ENCODE results near the gene PPP2R2B. TPM values are rescaled to one million over a fixed set of nuclear protein-coding genes. Genes with fewer than 3 reads are reported as not detected.

The PPP2R2B gene
- total RNA-seq, 1 experiment from 2014 or later = 9.1 TPM

DNA sequence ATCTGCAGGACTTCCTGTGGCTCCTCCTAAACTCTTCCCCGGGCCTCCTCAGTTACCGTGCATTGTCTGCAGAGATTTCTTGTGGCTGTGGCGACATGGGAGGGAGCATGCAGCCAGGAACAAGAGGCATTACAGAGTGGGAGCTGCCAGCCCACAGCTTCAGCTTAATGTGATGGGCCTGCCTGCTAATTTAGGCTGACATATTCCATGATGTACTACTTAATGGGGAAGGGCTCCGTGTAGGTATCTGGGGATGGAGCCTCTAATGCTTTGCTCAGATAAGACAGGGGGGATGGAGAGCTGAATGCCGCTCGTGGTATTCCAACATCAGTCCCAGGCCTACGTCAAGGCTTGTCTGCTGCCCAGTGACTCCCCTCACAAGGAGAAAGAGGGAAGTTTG is 225.0 kb downstream of the PPP2R2B start:
- no peak for DNase-seq (ENCODE audit: low read depth)

DNA sequence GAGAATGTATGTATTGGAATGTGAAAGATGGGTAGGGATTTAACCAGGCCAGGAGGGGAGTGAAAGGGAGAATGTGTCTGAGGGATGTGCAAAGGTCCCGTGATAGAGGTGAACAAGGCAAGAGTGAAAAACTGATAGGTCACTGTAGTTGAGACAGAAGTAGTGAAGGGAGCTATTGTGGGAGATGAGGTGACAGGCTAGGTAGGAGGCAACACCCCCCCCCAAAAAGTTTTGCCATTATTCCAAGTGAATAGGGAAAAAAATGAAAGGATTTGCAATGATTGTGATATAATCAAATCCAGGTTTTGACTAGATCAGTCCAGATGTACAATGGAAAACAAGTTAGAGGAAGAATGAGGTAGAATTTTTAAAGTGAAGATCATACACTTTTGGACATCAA is 226.0 kb downstream of the PPP2R2B start:
- no peak for DNase-seq (ENCODE audit: low read depth)

DNA sequence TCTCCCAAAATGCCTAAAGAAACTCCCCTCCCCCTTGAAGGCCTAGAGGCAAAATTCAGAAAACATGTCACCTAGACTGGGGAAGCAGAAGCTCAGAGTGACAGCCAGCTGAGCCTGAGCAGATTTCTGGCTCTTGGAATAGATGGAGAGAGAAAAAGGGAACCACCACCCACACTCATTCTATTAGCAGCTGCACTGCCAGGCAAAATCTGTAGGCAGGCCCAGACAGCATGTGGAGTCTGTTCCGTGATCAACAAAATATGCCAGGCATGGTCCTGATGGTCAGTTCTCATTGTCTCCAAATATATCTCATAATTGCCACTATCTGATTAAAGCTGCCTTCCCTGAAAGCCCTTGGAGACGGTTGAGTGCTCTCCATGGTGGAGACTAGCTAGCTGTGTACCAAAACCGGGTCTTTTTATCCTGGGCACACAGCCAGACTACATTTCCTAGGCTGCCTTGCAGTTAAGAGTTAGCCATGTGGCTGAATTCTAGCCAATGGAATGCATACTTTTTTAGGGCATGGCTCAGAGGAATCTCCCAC is 230.8 kb downstream of the PPP2R2B start:
- no peak for DNase-seq (ENCODE audit: low read depth)

DNA sequence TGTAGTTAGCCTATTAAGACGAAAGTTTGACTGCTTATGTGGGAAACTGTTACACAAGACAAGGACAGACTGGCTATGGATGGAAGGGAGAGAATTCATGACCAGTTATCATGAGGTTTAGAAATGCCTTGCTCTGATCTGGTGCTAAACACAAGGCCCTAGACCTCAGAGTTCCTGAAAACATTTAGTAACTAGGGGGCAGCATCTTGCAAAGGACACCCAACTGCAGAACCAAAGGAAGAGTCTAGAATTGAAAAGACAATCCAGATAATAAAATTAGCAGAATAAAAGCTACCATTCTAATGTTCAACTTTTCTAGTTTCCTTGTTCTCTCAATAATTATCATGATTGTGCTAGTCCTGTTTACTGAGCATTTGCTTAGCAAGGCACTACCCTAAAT is 232.1 kb downstream of the PPP2R2B start:
- DNase-seq (ENCODE audit: low read depth) = no peak

DNA sequence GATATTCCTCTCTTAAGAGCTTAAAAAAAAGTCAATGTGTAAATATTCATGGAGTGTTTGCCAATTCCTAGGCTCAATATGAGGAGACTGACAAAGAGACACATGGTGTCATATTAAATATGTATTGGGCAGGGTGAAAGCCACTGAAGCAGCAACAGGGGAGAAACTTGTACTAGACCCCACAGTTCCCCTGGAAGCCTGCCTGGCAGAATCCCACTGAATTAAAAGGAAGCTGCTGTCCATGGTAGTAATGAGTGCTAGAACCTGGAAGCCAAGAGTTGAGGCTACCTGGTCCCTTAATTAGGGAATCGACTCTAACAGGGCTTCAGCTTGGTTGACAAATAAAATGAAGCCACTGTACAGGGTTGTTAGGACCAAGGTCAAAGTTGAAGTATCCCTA is 233.2 kb downstream of the PPP2R2B start:
- no peak for DNase-seq (ENCODE audit: low read depth)

DNA sequence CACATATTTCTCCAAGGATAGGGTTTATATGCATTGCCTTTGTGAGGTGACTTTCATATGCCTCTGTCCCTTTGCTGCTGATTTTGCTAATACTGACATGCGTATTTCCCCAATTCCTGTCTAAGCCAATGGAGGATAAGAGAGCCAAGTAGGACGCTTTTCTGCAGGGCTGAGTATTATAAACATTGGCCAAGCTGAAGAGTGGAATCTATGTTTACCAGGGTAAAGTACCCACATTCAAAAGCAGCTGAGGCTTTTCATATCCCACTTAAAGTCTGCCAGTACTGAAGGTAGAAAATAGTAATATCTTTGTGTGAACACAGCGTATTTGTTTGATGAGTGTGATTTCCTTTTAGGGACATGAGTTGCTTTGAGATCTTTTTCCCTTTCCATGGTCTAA is 233.7 kb downstream of the PPP2R2B start:
- no peak for DNase-seq (ENCODE audit: low read depth)

DNA sequence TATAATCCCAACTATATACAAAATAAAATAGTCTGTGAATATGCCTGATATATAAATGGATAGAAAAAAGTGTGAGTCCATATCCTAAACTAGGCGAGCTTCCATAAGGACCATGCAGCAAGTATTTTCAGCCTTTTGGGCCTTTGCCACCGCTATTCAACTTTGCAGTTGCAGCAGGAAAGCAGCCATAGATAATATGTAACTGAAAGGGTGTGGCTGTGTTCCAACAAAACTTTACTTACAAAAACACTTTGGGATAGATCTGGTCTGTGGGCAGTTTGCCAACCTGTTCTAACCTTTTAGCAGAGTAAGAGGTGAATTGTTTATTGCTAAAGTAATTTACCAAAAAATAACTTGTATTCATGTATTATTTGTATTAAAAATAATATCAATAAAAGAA is 234.8 kb downstream of the PPP2R2B start:
- DNase-seq (ENCODE audit: low read depth) = no peak

DNA sequence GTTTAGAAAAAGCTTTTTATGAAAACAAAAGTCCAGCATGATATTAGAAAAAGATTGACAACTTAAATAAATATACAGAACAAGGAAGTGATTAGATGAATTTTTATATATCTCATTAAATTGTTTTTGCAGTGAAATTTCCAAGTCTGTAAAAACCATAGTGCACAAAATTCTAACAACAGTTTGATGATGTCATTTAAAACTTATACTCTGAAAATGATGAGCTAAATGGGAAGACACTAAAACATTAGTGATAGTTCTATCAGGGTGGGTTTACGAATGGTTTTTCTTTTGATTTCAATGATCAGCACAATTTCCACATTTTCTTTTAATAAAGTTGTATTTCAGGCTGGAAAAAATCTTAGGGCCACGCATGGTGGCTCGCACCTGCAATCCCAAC is 236.1 kb downstream of the PPP2R2B start:
- DNase-seq (ENCODE audit: low read depth) = no peak

DNA sequence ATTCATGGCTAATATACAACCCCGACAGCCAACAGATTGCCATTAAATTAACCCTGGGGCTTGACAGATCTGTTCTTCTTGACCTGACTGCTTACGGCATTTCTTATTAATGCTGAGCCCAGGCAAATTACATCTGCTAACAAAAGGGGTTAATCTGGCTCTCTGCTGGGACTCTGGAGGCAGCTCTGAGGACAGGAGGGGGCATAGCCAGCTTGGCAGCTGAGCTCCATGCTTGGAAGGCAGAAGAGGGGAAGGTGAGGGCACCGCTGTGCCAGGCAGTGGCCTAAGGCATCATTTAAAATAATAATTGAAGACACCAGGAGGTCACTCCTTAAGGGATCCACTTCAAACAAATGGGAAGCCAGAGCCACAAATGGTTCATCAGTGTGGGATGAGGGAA is 236.6 kb downstream of the PPP2R2B start:
- no peak for DNase-seq (ENCODE audit: low read depth)

DNA sequence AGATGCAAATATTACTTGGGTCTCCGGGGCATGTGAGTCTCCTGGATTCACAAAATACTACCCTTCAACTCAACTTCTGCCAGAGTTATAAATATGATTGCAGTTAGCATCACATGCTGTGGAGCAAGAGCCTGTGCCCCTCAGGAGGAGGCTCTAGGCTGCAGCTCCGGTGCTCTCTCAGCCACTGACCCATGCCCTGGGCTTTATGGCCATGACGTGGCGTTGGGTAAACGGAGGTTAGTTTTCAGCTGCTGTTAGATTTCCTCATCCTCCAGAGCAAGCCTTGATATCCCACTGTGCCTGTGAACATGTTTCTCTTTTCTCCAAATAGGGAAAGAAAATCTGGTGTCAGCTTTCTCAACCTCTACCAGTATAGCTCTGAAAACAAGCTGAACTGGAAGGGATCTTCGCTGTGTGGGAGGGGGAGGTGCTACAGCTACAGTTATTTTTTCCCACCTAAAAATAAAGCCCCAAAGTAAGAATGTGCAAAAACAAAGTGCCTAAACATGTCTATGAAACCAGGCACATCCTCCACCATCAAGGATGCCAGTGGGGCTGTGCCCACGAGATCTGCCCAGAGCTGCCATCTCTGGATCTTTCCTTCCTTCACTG is 238.2 kb downstream of the PPP2R2B start:
- DNase-seq (ENCODE audit: low read depth) = no peak

DNA sequence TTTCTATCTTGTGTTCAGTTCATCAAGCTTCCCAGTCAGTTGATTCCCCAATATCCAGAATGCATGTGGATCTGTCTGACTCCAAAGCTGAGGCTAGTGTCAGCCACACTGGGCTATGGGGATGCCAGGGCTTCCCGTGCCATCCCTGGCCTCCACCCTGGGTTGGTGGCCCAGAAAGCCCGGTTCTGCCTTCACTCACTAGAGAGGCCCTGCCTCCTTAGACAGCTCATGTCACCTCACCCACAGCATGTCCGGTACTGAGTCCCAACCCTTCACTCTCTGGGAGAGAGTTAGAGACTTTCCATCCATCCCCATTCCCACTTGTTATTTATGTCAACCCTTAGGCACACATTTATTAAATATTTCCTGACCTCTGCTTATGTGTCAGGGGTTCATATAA is 243.1 kb downstream of the PPP2R2B start:
- DNase-seq (ENCODE audit: low read depth) = no peak

DNA sequence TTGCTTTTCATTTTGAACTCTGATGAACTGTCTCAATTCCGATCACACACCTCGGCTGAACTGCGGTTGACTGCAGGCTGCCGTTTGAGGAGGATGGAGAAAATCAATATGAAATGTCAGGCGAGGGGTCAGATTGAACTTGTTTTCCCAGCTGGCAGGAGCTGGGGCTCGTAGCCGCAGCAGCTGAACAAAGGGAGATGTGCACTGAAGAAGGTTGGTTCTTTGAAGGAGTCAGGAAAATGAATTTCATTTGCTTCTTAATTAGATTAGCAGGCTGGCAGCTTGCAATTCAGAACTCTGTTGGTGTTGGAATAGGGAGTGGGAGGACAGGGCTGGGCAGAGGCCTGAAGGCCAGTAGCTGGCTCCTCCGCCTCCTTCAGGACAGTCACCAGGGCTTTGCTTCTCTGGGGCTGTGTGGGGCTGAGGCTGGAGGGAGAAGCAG is 245.2 kb downstream of the PPP2R2B start:
- no peak for DNase-seq (ENCODE audit: low read depth)

DNA sequence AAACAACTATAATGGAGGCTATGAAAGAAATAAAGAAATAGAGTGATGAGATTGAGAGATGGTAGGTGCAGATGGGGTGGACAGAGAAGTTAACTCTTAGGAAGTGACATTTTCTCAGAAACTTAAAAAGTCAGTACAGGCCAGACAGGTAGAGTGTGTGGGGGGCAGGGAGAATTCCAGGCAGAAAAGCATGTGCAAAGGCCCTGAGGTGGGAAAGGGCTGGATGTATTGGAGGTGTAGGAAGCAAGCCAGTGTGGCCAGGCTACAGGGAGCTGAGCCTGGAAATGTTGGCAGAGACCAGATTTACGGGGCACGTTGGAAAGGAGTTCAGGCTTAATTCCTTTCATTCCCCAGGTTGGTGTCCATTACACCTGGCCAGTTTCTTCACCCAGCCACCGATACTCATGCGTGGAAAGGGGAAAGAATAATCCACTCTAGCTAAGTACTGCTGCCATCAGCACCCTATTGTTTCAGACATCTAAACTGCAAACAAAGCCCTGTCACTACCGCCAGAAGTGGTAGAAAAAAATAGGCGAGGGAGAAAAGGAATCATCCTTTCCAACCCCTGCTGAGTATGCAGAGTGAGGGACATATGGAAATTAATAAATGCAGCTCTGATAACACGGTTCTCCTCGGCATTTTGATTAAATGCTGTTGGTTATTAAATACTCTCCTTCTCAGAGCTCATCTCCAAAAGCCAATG is 245.8 kb downstream of the PPP2R2B start:
- no peak for DNase-seq (ENCODE audit: low read depth)

DNA sequence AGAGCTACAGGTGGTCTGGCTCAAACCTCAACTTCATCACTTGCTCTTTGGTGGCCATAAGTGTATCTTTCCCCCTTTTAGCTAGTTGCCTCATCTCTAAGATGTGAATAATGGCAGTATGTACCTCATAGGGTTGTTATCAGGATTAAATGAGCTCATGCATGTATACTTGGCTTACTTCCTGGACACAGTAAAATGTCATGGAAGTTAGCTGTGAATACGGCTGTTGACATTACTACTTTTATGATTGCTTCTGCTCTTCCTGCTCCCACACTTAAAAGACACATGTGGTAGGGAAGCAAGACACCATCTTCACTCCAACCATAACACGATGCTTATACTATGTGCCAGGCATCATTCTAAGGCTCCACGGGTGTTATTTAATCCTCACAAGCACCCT is 248.1 kb downstream of the PPP2R2B start:
- no peak for DNase-seq (ENCODE audit: low read depth)

DNA sequence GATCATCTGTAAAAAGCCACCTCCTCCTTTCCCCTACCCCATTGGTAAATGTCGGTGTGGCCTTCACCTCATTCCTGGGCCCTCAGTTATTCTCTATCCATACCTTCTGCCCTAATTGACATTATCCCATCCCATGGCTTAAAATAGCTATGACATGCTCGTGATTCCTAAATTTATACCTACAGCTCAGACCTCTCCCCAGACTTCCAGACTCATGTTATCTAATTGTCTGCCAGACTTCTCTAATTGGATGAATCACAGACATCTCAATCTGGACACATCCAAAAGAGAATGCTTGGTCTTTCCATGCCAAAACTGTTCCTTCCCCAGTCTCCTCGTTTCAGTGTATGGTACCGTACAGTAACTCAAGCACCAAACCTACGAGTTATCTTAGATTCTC is 249.6 kb downstream of the PPP2R2B start:
- DNase-seq (ENCODE audit: low read depth) = no peak

DNA sequence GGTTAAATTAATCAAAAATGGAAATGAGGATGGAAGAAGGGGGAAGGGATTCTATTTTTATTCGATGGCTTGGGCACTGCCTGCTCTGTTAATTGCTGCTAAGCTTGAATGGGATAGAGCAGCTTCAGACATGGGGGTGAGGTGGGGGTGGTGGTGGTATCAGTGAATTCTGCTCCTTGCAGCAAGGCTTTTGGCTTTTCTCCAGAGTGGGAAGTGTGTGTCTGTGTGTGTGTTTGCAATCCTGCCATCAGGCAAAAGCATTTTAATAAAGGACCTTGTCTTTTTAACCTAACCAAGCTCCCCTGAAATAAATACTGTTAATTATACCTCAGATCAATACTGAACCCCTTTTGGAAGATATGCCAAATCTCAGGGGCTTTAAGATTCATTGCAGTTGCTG is 251.6 kb downstream of the PPP2R2B start:
- DNase-seq (ENCODE audit: low read depth) = no peak

DNA sequence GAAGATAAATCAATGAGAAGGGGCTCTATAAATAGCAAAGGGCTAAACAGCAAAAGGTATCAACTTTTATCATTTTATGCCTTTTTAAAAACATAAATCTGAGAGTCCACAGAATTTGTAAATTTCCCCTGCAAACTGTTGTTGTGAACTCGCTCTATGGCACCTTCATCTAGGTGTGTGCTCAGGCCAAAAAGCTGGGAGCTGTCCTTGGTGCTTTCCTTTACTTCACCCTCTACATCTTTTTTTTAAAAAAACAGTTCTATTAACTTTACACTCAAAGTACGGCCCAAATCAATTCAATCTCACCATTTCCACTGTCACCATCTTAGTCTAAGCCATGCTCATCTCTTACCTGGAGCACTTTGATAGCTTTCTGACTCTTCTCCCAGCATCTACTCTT is 254.4 kb downstream of the PPP2R2B start:
- DNase-seq (ENCODE audit: low read depth) = peak; percentile 6

DNA sequence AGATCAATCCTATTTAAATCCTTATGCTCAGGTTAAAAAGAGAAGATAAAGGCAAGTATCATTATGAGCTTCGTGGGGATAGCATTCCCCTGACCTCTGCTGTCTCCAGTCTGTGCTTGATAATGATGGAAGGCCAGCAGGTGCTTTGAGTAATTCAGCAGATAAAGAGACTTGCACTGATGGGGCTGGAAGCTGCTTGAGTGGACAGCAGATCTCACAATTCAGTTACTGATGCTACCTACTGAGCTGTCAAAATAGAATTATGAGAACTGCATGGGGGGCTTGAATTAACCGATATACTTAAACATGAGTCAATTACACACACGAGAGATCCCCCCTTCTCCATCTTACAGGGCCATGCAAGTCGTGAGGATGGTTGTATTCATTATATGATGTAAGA is 254.9 kb downstream of the PPP2R2B start:
- DNase-seq (ENCODE audit: low read depth) = no peak

DNA sequence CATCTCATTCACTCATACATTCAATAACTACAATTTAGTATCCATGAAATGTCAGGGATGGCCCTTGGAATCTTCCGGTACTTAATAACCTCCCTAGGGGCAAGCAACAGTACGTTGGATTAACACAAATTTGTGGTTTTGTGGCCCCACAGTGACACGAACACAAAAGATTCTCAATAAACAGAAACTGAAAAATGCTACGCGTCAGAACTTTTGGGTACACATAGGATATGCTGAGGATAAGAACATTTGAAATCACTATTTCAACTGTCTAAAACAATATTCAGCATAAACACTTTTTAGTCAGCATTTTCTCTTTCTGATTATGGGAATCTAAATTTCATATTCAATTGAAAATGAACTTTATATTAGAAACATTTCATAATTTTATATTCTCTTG is 255.5 kb downstream of the PPP2R2B start:
- DNase-seq (ENCODE audit: low read depth) = no peak

DNA sequence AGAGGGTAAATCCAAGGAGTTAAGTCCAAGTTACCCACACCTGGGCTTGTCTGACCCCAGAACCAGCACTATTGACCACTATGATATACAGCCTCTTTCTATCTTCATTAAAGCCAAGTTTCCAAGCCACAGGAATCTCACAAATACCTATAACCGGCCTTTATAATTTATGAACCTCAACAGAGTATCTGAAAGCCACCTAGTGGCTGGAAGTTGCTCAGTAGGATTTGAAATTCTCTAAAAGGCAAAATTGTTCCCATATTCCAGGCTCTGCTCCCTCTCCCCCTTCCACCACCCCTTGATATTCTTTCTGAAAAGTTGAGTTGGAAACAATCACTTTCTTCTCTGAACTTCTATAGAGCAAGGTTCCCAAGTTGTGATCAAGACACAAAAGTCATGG is 256.2 kb downstream of the PPP2R2B start:
- DNase-seq (ENCODE audit: low read depth) = peak; percentile 2

DNA sequence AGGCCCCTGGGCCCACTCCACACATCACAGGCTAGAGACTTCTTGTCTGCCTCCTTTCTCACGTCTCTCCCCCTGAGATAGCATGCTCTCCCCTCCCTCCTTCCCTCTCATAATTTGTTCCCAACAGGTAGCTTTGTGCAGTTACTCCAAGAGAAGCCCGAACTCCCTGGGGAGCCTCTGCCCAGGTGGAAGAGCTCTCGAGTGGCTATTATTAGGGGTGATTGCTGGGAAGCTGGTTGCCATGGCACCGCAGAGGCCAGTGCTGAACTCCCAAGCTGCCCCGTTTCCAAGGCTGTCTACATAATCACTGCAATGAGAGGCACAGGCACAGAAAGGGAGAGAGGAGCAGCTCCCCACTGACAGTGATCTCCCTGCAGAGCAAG is 257.9 kb downstream of the PPP2R2B start:
- no peak for DNase-seq (ENCODE audit: low read depth)

DNA sequence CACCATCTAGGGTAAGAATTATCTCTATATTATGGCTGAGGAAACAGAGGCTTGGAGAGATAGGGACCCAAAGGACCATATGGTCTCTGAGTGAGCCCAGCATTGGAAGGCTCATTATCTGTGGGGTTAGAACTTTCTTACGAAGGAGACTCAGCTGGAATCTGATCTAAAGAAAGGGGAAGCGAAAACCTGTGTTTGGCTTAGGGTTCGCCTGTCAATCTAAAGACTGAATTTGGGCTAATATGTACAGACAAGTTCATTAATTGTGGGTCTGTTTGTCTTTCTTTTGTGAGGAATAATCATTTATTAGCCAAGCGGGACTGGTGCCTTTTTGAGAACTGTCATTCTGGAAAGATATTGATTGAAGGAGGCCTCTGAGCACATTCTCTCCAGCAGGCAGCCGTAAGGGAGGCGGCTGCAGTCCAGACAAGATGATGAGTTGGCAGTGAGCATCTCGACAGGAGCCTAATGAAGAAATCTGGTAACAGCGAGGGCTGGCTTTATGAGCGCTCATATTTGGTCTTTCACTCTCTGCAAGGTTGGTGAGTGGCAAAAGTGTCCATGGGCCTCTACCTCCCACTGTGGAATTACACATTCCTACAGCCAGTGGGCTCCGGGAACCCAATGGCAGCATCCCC is 258.4 kb downstream of the PPP2R2B start:
- DNase-seq (ENCODE audit: low read depth) = no peak

DNA sequence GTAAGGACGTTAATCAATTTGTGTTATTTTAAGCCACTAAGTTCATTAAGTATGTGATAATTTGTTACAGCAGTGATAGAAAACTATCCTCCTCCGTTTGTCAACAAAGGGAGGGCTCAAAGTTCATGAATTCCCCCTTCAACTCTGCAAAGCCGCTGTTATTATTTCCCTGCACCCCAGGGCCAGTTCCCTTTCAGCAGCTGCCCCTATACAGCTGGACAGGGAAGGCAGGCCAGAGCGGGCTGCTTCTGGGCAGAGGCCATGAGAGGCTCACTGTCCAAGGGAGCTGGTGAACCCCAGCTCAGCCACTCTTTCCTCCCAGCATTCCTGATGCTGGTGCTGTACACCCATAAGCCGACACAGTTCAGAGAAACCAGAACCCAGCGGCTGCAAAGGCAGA is 260.1 kb downstream of the PPP2R2B start:
- DNase-seq (ENCODE audit: low read depth) = no peak
